Osteoblast (primary cell): ENCODE data around the gene RASL11A. TPM values are rescaled to one million over a fixed set of nuclear protein-coding genes. Genes with fewer than 3 reads are reported as not detected.

Experiments
- DNase-seq: peaks from one replicate; pipeline ENCODE4 v3.0.0; 2011; ENCODE audit warnings: low spot score, mixed read lengths; ENCODE audit not compliant: insufficient read length; ENCODE audit errors: missing footprints
- H2AFZ ChIP-seq: 2 replicates; pipeline ENCODE4 v1.6.0; 2011; ENCODE audit warnings: mild to moderate bottlenecking, low read length
- H3K27ac ChIP-seq: 2 replicates; pipeline ENCODE4 v1.5.1; 2011; ENCODE audit warnings: mild to moderate bottlenecking, low read depth, low read length, moderate library complexity
- H3K27me3 ChIP-seq: 2 replicates; pipeline ENCODE4 v1.6.0; 2012; ENCODE audit warnings: mild to moderate bottlenecking, control low read depth, inconsistent platforms, low read length, moderate library complexity; ENCODE audit not compliant: insufficient read depth
- H3K36me3 ChIP-seq: 2 replicates; pipeline ENCODE4 v1.5.1; 2011; ENCODE audit warnings: mild to moderate bottlenecking, low read length, control low read depth, moderate library complexity; ENCODE audit not compliant: insufficient read depth
- H3K4me1 ChIP-seq: 2 replicates; pipeline ENCODE4 v1.5.1; 2011; ENCODE audit warnings: mild to moderate bottlenecking, low read length, control low read depth, moderate library complexity; ENCODE audit not compliant: insufficient read depth
- H3K4me2 ChIP-seq: 2 replicates; pipeline ENCODE4 v1.6.0; 2011; ENCODE audit warnings: mild to moderate bottlenecking, low read length; ENCODE audit not compliant: insufficient read depth
- H3K4me3 ChIP-seq: fragments of 200-600 bp; sonication (generic); 3 replicates; pipeline ENCODE4 v1.5.1; 2012; ENCODE audit warnings: mild to moderate bottlenecking, low read length, inconsistent platforms; ENCODE audit not compliant: insufficient read depth
- H3K79me2 ChIP-seq: 2 replicates; pipeline ENCODE4 v1.6.0; 2012; ENCODE audit warnings: mild to moderate bottlenecking, low read length, control low read depth, inconsistent platforms; ENCODE audit not compliant: insufficient read depth
- H3K9me3 ChIP-seq: 2 replicates; pipeline ENCODE4 v1.5.1; 2011; ENCODE audit warnings: low read depth, low read length, control low read depth
- H4K20me1 ChIP-seq: 2 replicates; pipeline ENCODE4 v1.6.0; 2012; ENCODE audit warnings: mild to moderate bottlenecking, low read length, control low read depth; ENCODE audit not compliant: insufficient read depth
- total RNA-seq: library from RNA; depleted of rRNA; stranded (reverse); fragments of >200 nt; gene quantifications from 2 replicates; pipeline ENCODE4 v1.2.3, GENCODE V29; 2012
- TF ChIP-seq, protein P1 (sequence below): IDR thresholded peaks from 2 replicates; pipeline ENCODE4 v1.5.1; 2011; ENCODE audit warnings: mild to moderate bottlenecking, low read depth, low read length, moderate library complexity; ENCODE audit errors: extremely low read depth

Gene RASL11A
- total RNA-seq, 1 donor = 11.9 TPM

DNA sequence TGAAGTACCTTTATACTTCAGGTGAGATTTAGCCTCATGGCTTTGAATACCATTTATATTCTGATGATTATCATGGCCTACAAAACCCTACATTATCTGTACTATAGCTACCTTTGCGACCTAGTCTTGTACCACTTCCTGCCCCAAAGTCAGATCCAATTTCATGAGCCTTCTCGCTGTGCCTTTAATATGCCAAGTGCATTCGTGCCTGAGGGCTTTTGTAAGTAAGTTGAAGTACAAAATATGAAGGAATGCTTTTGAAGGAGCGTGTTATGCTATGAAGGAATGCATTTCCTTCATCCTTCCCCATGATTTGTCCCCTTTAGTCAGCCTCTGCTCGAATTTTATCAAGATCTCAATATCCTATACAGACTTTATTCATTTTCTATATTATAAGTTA is 9.2 kb upstream of the RASL11A start:
- peaks cover 27% of the 10 kb centered on the region for H3K36me3 ChIP-seq
- no peak overlapping the region for H3K4me2 ChIP-seq
- peaks cover 22% of the 10 kb centered on the region for H4K20me1 ChIP-seq
- peaks cover 12% of the 10 kb centered on the region for H3K79me2 ChIP-seq
- no peak overlapping the region for H3K27ac ChIP-seq
- DNase-seq = no peak
- TF ChIP-seq, protein P1, sequence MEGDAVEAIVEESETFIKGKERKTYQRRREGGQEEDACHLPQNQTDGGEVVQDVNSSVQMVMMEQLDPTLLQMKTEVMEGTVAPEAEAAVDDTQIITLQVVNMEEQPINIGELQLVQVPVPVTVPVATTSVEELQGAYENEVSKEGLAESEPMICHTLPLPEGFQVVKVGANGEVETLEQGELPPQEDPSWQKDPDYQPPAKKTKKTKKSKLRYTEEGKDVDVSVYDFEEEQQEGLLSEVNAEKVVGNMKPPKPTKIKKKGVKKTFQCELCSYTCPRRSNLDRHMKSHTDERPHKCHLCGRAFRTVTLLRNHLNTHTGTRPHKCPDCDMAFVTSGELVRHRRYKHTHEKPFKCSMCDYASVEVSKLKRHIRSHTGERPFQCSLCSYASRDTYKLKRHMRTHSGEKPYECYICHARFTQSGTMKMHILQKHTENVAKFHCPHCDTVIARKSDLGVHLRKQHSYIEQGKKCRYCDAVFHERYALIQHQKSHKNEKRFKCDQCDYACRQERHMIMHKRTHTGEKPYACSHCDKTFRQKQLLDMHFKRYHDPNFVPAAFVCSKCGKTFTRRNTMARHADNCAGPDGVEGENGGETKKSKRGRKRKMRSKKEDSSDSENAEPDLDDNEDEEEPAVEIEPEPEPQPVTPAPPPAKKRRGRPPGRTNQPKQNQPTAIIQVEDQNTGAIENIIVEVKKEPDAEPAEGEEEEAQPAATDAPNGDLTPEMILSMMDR = no peak
- peaks cover 9% of the 10 kb centered on the region for H3K4me1 ChIP-seq
- no peak overlapping the region for H3K4me3 ChIP-seq
- no peak overlapping the region for H2AFZ ChIP-seq
- H3K27me3 ChIP-seq = no peaks in the 10 kb centered on the region
- no peaks in the 10 kb centered on the region for H3K9me3 ChIP-seq

DNA sequence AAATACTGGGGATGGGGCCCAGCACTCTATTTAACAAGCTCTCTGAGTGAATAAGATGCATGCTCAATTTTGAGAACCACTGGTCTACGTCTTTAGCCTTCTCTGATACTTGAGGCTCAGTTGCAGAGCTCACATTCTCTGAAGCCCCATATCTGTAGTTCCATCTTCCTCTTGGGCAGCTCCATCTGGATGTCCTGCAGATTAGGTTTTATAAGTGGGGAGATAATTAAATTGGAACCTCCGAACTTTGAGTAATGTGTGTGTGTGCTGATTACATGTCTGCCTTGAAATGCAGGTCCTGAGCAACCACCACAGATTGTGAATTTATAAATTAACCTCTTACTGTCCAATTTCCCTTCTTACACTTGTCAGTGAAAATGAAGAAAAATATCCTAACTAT is 7.2 kb upstream of the RASL11A start:
- H3K4me2 ChIP-seq = no peak overlapping the region
- peaks cover 9% of the 10 kb centered on the region for H3K4me1 ChIP-seq
- H4K20me1 ChIP-seq = peaks cover 11% of the 10 kb centered on the region
- H3K36me3 ChIP-seq = peaks cover 7% of the 10 kb centered on the region
- no peaks in the 10 kb centered on the region for H3K79me2 ChIP-seq
- no peak for DNase-seq
- no peaks in the 10 kb centered on the region for H3K27me3 ChIP-seq
- no peaks in the 10 kb centered on the region for H3K9me3 ChIP-seq
- H3K4me3 ChIP-seq = no peak overlapping the region
- no peak overlapping the region for H2AFZ ChIP-seq
- H3K27ac ChIP-seq = peak overlapping the region; percentile 72
- TF ChIP-seq, protein P1 = no peak

DNA sequence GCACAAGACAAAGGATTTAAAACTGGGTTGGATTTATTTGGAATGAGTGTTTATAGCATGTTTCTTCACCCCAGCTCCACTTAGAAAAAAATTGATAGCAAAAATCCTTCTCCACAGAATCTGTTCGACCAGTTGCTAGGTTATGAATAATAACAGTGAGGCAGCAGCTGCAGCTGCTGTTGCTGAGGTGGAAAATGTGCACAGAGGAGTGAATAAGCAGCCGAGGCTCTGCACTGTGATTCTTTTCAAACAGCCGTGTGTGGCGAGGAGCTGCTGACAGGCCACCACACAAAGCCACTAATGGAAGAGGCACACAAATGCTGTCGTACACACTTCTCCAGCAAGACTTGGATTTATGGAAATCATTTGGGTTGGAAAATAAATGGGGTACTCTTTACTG is 6.4 kb upstream of the RASL11A start:
- H3K79me2 ChIP-seq = no peaks in the 10 kb centered on the region
- no peaks in the 10 kb centered on the region for H3K9me3 ChIP-seq
- H3K4me1 ChIP-seq = peaks cover 9% of the 10 kb centered on the region
- no peak overlapping the region for H3K4me3 ChIP-seq
- no peaks in the 10 kb centered on the region for H3K27me3 ChIP-seq
- peaks cover 2% of the 10 kb centered on the region for H3K36me3 ChIP-seq
- TF ChIP-seq, protein P1 = no peak
- H2AFZ ChIP-seq = no peak overlapping the region
- H3K4me2 ChIP-seq = no peak overlapping the region
- H3K27ac ChIP-seq = peak overlapping the region; percentile 72
- peak; percentile 91 for DNase-seq
- peaks cover 6% of the 10 kb centered on the region for H4K20me1 ChIP-seq

DNA sequence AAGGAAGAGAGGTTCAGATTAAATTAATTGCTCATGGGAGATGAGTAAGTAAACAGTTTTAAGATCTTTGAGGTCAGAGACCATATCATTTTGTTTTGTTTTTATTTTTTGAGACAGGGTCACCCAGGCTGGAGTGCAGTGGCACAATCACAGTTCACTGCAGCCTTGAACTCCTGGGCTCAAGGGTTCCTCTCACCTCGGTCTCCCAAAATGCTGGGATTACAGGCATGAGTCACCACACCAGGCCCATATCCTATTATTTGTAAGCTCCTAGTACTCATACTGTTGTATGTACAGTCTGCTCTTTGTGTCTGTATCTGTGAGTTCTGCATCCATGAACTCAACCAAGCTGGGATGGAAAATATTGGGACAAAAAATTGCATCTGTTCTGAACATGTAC is 6.0 kb upstream of the RASL11A start:
- H3K36me3 ChIP-seq = peaks cover 2% of the 10 kb centered on the region
- DNase-seq = peak; percentile 62
- H3K4me2 ChIP-seq = no peak overlapping the region
- no peaks in the 10 kb centered on the region for H3K27me3 ChIP-seq
- H3K4me1 ChIP-seq = peaks cover 9% of the 10 kb centered on the region
- H3K4me3 ChIP-seq = no peak overlapping the region
- peak overlapping the region; percentile 72 for H3K27ac ChIP-seq
- no peak overlapping the region for H2AFZ ChIP-seq
- TF ChIP-seq, protein P1 = no peak
- peaks cover 6% of the 10 kb centered on the region for H4K20me1 ChIP-seq
- no peaks in the 10 kb centered on the region for H3K9me3 ChIP-seq
- H3K79me2 ChIP-seq = no peaks in the 10 kb centered on the region
